ENCODE results near the gene MAPK14.
A peak's percentile ranks its signal among the peaks of the same experiment; 100 is the strongest.
"Not testable (repeated sequence)": the region's sequence is repeated elsewhere in the genome, so short reads cannot be mapped to it uniquely, and the experiment has no call there.

MAPK14 gene

GRCh38 chr6:36072681-36073080, 45.1 kb downstream of the MAPK14 start:
- H3K4me3 ChIP-seq (ENCODE audit: low read depth in 1 of 5, low read length in 5 of 5) = no peak overlapping the region
- H3K27ac ChIP-seq (ENCODE audit: low read depth, low read length) = no peak overlapping the region
- H3K9ac ChIP-seq (ENCODE audit: low read length in 5 of 5) = no peak overlapping the region
- H3K27me3 ChIP-seq (ENCODE audit: control insufficient read depth in 5 of 5, insufficient read depth in 4 of 5, low read length in 5 of 5) = no peaks in the 10 kb centered on the region
- peaks cover 0 to 22% (median 15%) of the 10 kb centered on the region in 5 donors for H3K36me3 ChIP-seq (ENCODE audit: control insufficient read depth in 5 of 5, insufficient read depth in 5 of 5, low read length in 5 of 5)
- H3K9me3 ChIP-seq (ENCODE audit: control insufficient read depth in 5 of 5, low read length in 5 of 5) = no peaks in the 10 kb centered on the region
- peaks cover 0 to 6% (median 4%) of the 10 kb centered on the region in 5 donors for H3K4me1 ChIP-seq (ENCODE audit: control insufficient read depth in 5 of 5, insufficient read depth in 5 of 5, low read length in 5 of 5)

GRCh38 chr6:36073587-36073986, 46.0 kb downstream of the MAPK14 start:
- Histone ChIP-seq H3K36me3 (ENCODE audit: control insufficient read depth in 5 of 5, insufficient read depth in 5 of 5, low read length in 5 of 5) (peaks cover 5 to 29% (median 23%) of the 10 kb centered on the region in 5 donors), H3K4me1 (ENCODE audit: control insufficient read depth in 5 of 5, insufficient read depth in 5 of 5, low read length in 5 of 5) (no peaks in the 10 kb centered on the region), H3K4me3 (ENCODE audit: low read depth in 1 of 5, low read length in 5 of 5) (no peak overlapping the region)

GRCh38 chr6:36075656-36076055, 48.0 kb downstream of the MAPK14 start:
- Histone ChIP-seq H3K27ac (ENCODE audit: low read depth, low read length) (no peak overlapping the region), H3K9ac (ENCODE audit: low read length in 5 of 5) (no peak overlapping the region), H3K9me3 (ENCODE audit: control insufficient read depth in 5 of 5, low read length in 5 of 5) (no peaks in the 10 kb centered on the region), H3K4me3 (ENCODE audit: low read depth in 1 of 5, low read length in 5 of 5) (no peak overlapping the region), H3K36me3 (ENCODE audit: control insufficient read depth in 5 of 5, insufficient read depth in 5 of 5, low read length in 5 of 5) (peaks cover 22 to 44% (median 36%) of the 10 kb centered on the region in 5 donors), H3K27me3 (ENCODE audit: control insufficient read depth in 5 of 5, insufficient read depth in 4 of 5, low read length in 5 of 5) (no peaks in the 10 kb centered on the region), H3K4me1 (ENCODE audit: control insufficient read depth in 5 of 5, insufficient read depth in 5 of 5, low read length in 5 of 5) (no peaks in the 10 kb centered on the region)

More at GRCh38 chr6:36073587-36073986, 46.0 kb downstream of the MAPK14 start:
- Histone ChIP-seq H3K9me3 (ENCODE audit: control insufficient read depth in 5 of 5, low read length in 5 of 5) (no peaks in the 10 kb centered on the region), H3K9ac (ENCODE audit: low read length in 5 of 5) (no peak overlapping the region), H3K27me3 (ENCODE audit: control insufficient read depth in 5 of 5, insufficient read depth in 4 of 5, low read length in 5 of 5) (no peaks in the 10 kb centered on the region), H3K27ac (ENCODE audit: low read depth, low read length) (no peak overlapping the region)

GRCh38 chr6:36076178-36077063, 48.8 kb downstream of the MAPK14 start:
- H3K27me3 ChIP-seq (ENCODE audit: control insufficient read depth in 5 of 5, insufficient read depth in 4 of 5, low read length in 5 of 5) = no peaks in the 10 kb centered on the region
- peaks cover 24 to 50% (median 42%) of the 10 kb centered on the region in 5 donors for H3K36me3 ChIP-seq (ENCODE audit: control insufficient read depth in 5 of 5, insufficient read depth in 5 of 5, low read length in 5 of 5)
- peaks cover 0 to 2% (median 0%) of the 10 kb centered on the region in 5 donors for H3K9me3 ChIP-seq (ENCODE audit: control insufficient read depth in 5 of 5, low read length in 5 of 5)
- H3K9ac ChIP-seq (ENCODE audit: low read length in 5 of 5) = no peak overlapping the region
- H3K4me3 ChIP-seq (ENCODE audit: low read depth in 1 of 5, low read length in 5 of 5) = no peak overlapping the region
- no peaks in the 10 kb centered on the region for H3K4me1 ChIP-seq (ENCODE audit: control insufficient read depth in 5 of 5, insufficient read depth in 5 of 5, low read length in 5 of 5)
- peak overlapping the region; percentile 5 for H3K27ac ChIP-seq (ENCODE audit: low read depth, low read length)

- no peak overlapping the region for H3K4me3 ChIP-seq (ENCODE audit: low read depth in 1 of 5, low read length in 5 of 5)
- H3K9me3 ChIP-seq (ENCODE audit: control insufficient read depth in 5 of 5, low read length in 5 of 5) = peaks cover 0 to 2% (median 0%) of the 10 kb centered on the region in 5 donors
- H3K9ac ChIP-seq (ENCODE audit: low read length in 5 of 5) = no peak overlapping the region
- peaks cover 35 to 62% (median 48%) of the 10 kb centered on the region in 5 donors for H3K36me3 ChIP-seq (ENCODE audit: control insufficient read depth in 5 of 5, insufficient read depth in 5 of 5, low read length in 5 of 5)
- H3K4me1 ChIP-seq (ENCODE audit: control insufficient read depth in 5 of 5, insufficient read depth in 5 of 5, low read length in 5 of 5) = no peaks in the 10 kb centered on the region
- H3K27me3 ChIP-seq (ENCODE audit: control insufficient read depth in 5 of 5, insufficient read depth in 4 of 5, low read length in 5 of 5) = no peaks in the 10 kb centered on the region
- H3K27ac ChIP-seq (ENCODE audit: low read depth, low read length) = no peak overlapping the region
Observed at GRCh38 chr6:36078159-36078558, 50.6 kb downstream of the MAPK14 start.

GRCh38 chr6:36079601-36080000, 52.0 kb downstream of the MAPK14 start:
- Histone ChIP-seq H3K4me3 (ENCODE audit: low read depth in 1 of 5, low read length in 5 of 5) (no peak overlapping the region), H3K4me1 (ENCODE audit: control insufficient read depth in 5 of 5, insufficient read depth in 5 of 5, low read length in 5 of 5) (no peaks in the 10 kb centered on the region), H3K36me3 (ENCODE audit: control insufficient read depth in 5 of 5, insufficient read depth in 5 of 5, low read length in 5 of 5) (peaks cover 45 to 76% (median 62%) of the 10 kb centered on the region in 5 donors), H3K9ac (ENCODE audit: low read length in 5 of 5) (no peak overlapping the region), H3K27me3 (ENCODE audit: control insufficient read depth in 5 of 5, insufficient read depth in 4 of 5, low read length in 5 of 5) (no peaks in the 10 kb centered on the region), H3K27ac (ENCODE audit: low read depth, low read length) (no peak overlapping the region), H3K9me3 (ENCODE audit: control insufficient read depth in 5 of 5, low read length in 5 of 5) (peaks cover 0 to 2% (median 0%) of the 10 kb centered on the region in 5 donors)

GRCh38 chr6:36082318-36082717, 54.7 kb downstream of the MAPK14 start:
- no peaks in the 10 kb centered on the region for H3K4me1 ChIP-seq (ENCODE audit: control insufficient read depth in 5 of 5, insufficient read depth in 5 of 5, low read length in 5 of 5)
- peaks cover 0 to 2% (median 0%) of the 10 kb centered on the region in 5 donors for H3K9me3 ChIP-seq (ENCODE audit: control insufficient read depth in 5 of 5, low read length in 5 of 5)
- H3K9ac ChIP-seq (ENCODE audit: low read length in 5 of 5) = no peak overlapping the region
- no peak overlapping the region for H3K27ac ChIP-seq (ENCODE audit: low read depth, low read length)
- peaks cover 35 to 56% (median 55%) of the 10 kb centered on the region in 5 donors for H3K36me3 ChIP-seq (ENCODE audit: control insufficient read depth in 5 of 5, insufficient read depth in 5 of 5, low read length in 5 of 5)
- H3K27me3 ChIP-seq (ENCODE audit: control insufficient read depth in 5 of 5, insufficient read depth in 4 of 5, low read length in 5 of 5) = no peaks in the 10 kb centered on the region
- no peak overlapping the region for H3K4me3 ChIP-seq (ENCODE audit: low read depth in 1 of 5, low read length in 5 of 5)

GRCh38 chr6:36083446-36083845, 55.8 kb downstream of the MAPK14 start:
- no peak overlapping the region for H3K9ac ChIP-seq (ENCODE audit: low read length in 5 of 5)
- H3K36me3 ChIP-seq (ENCODE audit: control insufficient read depth in 5 of 5, insufficient read depth in 5 of 5, low read length in 5 of 5) = peaks cover 25 to 52% (median 47%) of the 10 kb centered on the region in 5 donors

GRCh38 chr6:36088204-36088603, 60.6 kb downstream of the MAPK14 start:
- not testable (repeated sequence) for H3K4me1 ChIP-seq (ENCODE audit: control insufficient read depth in 5 of 5, insufficient read depth in 5 of 5, low read length in 5 of 5); H3K9ac ChIP-seq (ENCODE audit: low read length in 5 of 5); H3K9me3 ChIP-seq (ENCODE audit: control insufficient read depth in 5 of 5, low read length in 5 of 5); H3K27ac ChIP-seq (ENCODE audit: low read depth, low read length); H3K4me3 ChIP-seq (ENCODE audit: low read depth in 1 of 5, low read length in 5 of 5); H3K27me3 ChIP-seq (ENCODE audit: control insufficient read depth in 5 of 5, insufficient read depth in 4 of 5, low read length in 5 of 5)
- peaks cover 7 to 30% (median 25%) of the 10 kb centered on the region in 5 donors for H3K36me3 ChIP-seq (ENCODE audit: control insufficient read depth in 5 of 5, insufficient read depth in 5 of 5, low read length in 5 of 5)

More at GRCh38 chr6:36083446-36083845, 55.8 kb downstream of the MAPK14 start:
- no peak overlapping the region for H3K27ac ChIP-seq (ENCODE audit: low read depth, low read length)
- peaks cover 0 to 2% (median 0%) of the 10 kb centered on the region in 5 donors for H3K9me3 ChIP-seq (ENCODE audit: control insufficient read depth in 5 of 5, low read length in 5 of 5)
- H3K4me1 ChIP-seq (ENCODE audit: control insufficient read depth in 5 of 5, insufficient read depth in 5 of 5, low read length in 5 of 5) = no peaks in the 10 kb centered on the region
- no peaks in the 10 kb centered on the region for H3K27me3 ChIP-seq (ENCODE audit: control insufficient read depth in 5 of 5, insufficient read depth in 4 of 5, low read length in 5 of 5)
- H3K4me3 ChIP-seq (ENCODE audit: low read depth in 1 of 5, low read length in 5 of 5) = no peak overlapping the region

- no peaks in the 10 kb centered on the region for H3K4me1 ChIP-seq (ENCODE audit: control insufficient read depth in 5 of 5, insufficient read depth in 5 of 5, low read length in 5 of 5)
- H3K9ac ChIP-seq (ENCODE audit: low read length in 5 of 5) = no peak overlapping the region
- H3K4me3 ChIP-seq (ENCODE audit: low read depth in 1 of 5, low read length in 5 of 5) = no peak overlapping the region
- H3K27me3 ChIP-seq (ENCODE audit: control insufficient read depth in 5 of 5, insufficient read depth in 4 of 5, low read length in 5 of 5) = no peaks in the 10 kb centered on the region
- H3K27ac ChIP-seq (ENCODE audit: low read depth, low read length) = no peak overlapping the region
- peaks cover 7 to 21% (median 17%) of the 10 kb centered on the region in 5 donors for H3K36me3 ChIP-seq (ENCODE audit: control insufficient read depth in 5 of 5, insufficient read depth in 5 of 5, low read length in 5 of 5)
- no peaks in the 10 kb centered on the region for H3K9me3 ChIP-seq (ENCODE audit: control insufficient read depth in 5 of 5, low read length in 5 of 5)
Observed at GRCh38 chr6:36089048-36089447, 61.4 kb downstream of the MAPK14 start.
